Measurements from ENCODE around the gene DUS3L. TPM values are rescaled to one million over a fixed set of nuclear protein-coding genes. Genes with fewer than 3 reads are reported as not detected.
"Not testable (repeated sequence)": the region's sequence is repeated elsewhere in the genome, so short reads cannot be mapped to it uniquely, and the experiment has no call there.

DUS3L gene
- total RNA-seq, 4 donors from 2014 or later = 20.3 to 34.1 (median 27.3) TPM

DNA sequence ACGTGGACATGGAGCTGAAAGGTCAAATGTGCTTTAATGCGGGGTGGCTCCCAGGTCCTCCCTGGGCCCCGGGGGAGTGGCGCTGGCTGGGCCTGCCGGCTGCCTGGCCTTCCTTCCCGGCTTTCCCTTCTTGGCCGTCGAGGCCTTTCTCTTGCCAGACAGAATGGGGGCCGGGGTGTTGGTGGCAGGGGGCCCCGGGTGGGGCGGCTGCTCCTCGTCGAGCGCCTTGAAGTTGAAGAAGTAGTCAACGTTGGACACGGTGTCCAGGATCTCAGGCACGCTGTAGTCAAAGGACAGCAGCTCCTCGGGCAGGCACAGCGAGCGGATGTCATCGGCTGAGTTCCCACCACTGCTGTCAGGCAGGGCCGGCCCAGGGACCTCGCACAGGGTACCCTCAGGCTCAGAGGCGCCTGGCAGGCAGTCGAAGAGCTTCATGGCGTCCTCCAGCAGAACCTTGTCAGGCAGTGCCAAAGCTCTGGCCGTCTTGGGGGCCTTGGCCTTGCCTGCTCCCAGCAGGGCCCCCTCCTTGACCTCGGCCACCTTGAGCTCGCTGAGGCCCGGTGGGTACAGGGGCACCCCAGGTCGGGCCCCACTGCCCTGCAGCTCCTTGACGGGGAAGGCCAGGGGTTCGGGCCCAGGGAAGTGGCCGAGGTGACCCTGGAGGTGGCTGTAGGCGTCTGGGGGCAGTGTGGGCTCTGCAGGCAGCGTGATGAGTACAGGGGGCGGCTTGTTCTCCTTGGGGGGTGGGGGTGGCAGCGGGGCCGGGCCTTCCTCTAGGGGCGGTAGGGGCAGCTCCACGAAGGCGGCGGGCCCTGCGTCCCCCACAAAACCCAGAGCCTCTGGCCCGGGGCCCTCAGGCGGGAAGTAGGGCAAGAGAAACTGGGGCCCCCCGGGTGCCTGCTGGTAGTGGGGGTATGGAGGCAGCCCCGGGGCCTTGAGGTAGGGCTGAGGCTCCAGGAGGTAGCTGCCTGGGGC, 7.7 kb downstream of the DUS3L start:
- Histone ChIP-seq H3K9me3 (no peaks in the 10 kb centered on the region), H3K4me3 (no peak overlapping the region), H3K4me1 (no peaks in the 10 kb centered on the region), H3K27ac (replicated peaks in 1 of 4) (no peak overlapping the region), H3K36me3 (peaks cover 41 to 49% (median 47%) of the 10 kb centered on the region in 4 donors), H3K27me3 (no peaks in the 10 kb centered on the region)
- TF ChIP-seq, protein P1, sequence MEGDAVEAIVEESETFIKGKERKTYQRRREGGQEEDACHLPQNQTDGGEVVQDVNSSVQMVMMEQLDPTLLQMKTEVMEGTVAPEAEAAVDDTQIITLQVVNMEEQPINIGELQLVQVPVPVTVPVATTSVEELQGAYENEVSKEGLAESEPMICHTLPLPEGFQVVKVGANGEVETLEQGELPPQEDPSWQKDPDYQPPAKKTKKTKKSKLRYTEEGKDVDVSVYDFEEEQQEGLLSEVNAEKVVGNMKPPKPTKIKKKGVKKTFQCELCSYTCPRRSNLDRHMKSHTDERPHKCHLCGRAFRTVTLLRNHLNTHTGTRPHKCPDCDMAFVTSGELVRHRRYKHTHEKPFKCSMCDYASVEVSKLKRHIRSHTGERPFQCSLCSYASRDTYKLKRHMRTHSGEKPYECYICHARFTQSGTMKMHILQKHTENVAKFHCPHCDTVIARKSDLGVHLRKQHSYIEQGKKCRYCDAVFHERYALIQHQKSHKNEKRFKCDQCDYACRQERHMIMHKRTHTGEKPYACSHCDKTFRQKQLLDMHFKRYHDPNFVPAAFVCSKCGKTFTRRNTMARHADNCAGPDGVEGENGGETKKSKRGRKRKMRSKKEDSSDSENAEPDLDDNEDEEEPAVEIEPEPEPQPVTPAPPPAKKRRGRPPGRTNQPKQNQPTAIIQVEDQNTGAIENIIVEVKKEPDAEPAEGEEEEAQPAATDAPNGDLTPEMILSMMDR (IDR thresholded peaks at IDR 0.05) = no peak
- TF ChIP-seq POLR2AphosphoS5 (IDR thresholded peaks at IDR 0.05) = no peak
- no peak for TF ChIP-seq EP300 (IDR thresholded peaks at IDR 0.05)
- no peak for TF ChIP-seq POLR2A (IDR thresholded peaks at IDR 0.05; ENCODE audit: low read depth)
- WGBS = 77% methylated on average over 12 of the region's 48 CpGs
- DNase-seq (ENCODE audit: extremely low spot score) = no peak
- intact Hi-C loops (cut with DNase I) = no loop called here

DNA sequence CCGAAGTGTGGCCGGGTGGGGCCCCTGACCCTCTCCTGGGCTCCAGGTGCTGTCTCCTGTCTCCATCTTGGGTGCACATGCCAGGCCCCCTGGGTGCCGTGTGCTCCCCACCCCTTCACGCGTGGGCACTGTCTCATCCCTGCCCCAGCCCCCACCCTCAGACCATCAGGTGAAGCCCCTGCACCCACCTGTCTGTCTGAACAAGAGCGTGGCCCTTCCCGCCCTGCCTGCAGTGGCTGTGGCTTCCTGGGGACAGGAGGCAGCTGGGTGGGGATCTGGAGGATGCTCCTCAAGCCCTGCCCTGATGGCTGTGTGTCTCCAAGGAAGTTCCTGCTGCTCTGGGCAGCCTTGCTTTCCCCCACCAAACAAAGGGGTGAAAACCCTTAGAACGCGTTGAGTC, 8.6 kb downstream of the DUS3L start:
- Histone ChIP-seq H3K4me1 (no peaks in the 10 kb centered on the region), H3K36me3 (peaks cover 32 to 40% (median 37%) of the 10 kb centered on the region in 4 donors), H3K4me3 (no peak overlapping the region), H3K27me3 (no peaks in the 10 kb centered on the region), H3K27ac (replicated peaks in 1 of 4) (no peak overlapping the region), H3K9me3 (no peaks in the 10 kb centered on the region)
- DNase-seq (ENCODE audit: extremely low spot score) = no peak
- WGBS = 82% methylated on average over 7 of the region's 9 CpGs
- intact Hi-C loops (cut with DNase I) = no loop called here
- TF ChIP-seq POLR2A (IDR thresholded peaks at IDR 0.05; ENCODE audit: low read depth) (no peak), POLR2AphosphoS5 (IDR thresholded peaks at IDR 0.05) (no peak), EP300 (IDR thresholded peaks at IDR 0.05) (no peak)
- TF ChIP-seq, protein P1 (IDR thresholded peaks at IDR 0.05) = no peak

DNA sequence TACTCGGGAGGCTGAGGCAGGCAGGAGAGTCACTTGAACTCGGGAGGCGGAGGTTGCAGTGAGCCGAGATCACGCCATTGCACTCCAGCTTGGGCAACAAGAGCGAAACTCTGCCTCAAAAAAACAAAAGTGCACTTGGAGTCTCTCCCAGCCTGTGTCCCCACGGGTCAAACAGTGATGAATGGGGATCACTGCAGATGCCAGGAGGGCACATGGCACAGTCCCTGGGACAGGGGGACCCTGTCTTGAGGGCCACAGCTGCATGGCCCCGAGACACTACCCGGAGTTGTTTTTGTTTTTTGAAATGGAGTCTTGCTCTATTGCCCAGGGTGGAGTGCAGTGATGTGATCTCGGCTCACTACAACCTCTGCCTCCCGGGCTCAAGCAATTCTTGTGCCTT, 10.0 kb downstream of the DUS3L start:
- WGBS = 84% methylated on average over 11 of the region's 11 CpGs
- H3K9me3 ChIP-seq; intact Hi-C loops (cut with DNase I); H3K4me1 ChIP-seq; H3K27ac ChIP-seq (replicated peaks in 1 of 4); H3K4me3 ChIP-seq; DNase-seq (ENCODE audit: extremely low spot score); H3K27me3 ChIP-seq: not testable (repeated sequence)
- H3K36me3 ChIP-seq = peaks cover 18 to 26% (median 23%) of the 10 kb centered on the region in 4 donors

DNA sequence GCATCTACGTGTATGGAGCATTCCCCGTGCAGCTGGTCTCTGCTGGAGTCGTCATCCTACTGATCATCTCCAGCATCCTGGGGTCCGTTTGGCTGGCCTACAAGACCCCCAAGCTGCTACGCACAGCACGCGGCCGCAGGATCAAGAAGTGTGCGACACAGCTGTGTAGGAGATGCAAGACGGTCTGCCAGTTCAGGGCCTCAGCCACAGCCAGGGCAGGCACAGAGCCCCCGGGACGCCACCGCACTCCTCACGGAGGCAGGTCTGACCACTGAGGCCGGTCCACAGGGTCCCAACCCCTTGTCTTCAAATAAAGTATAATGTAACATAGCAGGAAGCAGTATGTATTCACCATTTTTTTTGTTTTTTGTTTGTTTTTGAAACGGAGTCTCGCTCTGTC, 12.6 kb downstream of the DUS3L start:
- H3K27ac ChIP-seq (replicated peaks in 1 of 4) = no peak overlapping the region
- intact Hi-C loops (cut with DNase I) = no loop called here
- H3K27me3 ChIP-seq = no peaks in the 10 kb centered on the region
- no peak overlapping the region for H3K4me3 ChIP-seq
- H3K36me3 ChIP-seq = peaks cover 0 to 1% (median 0%) of the 10 kb centered on the region in 4 donors
- no peak for DNase-seq (ENCODE audit: extremely low spot score)
- H3K4me1 ChIP-seq = peaks cover 0 to 12% (median 6%) of the 10 kb centered on the region in 4 donors
- no peaks in the 10 kb centered on the region for H3K9me3 ChIP-seq
- no peak for TF ChIP-seq POLR2A (IDR thresholded peaks at IDR 0.05; ENCODE audit: low read depth)
- TF ChIP-seq EP300 (IDR thresholded peaks at IDR 0.05) = no peak
- TF ChIP-seq, protein P1 (IDR thresholded peaks at IDR 0.05) = no peak
- TF ChIP-seq POLR2AphosphoS5 (IDR thresholded peaks at IDR 0.05) = no peak
- WGBS = 83% methylated on average over 17 of the region's 17 CpGs

DNA sequence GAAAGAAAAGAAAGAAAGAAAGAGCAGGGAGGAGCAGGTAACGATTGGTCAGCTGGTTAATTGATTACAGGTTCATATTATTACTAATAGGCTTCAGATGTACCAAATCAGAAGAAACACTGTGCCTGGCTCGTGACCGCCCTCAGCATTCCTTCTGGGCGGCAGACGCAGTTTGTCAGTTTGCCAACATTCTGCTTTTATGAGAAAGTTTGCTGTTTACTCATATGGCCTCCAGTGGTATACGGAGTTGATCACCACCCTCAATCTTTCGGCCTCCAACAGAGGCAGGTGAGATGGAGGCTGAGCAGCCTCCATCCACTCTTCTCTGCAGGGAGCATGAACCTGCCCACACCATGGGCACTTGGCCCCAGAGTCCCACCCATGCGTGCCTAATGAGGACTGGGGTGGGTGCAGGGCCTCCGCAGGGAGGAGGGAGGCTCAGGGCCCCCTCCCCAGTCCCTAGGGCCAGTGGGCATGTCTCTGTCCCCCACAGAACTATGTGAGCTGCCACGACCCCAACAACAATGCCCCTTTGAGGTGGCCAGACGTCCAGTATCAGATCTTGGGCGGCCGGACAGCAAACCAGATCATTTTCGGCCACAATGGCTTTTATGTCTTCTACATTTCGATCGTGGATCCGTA, 15.2 kb downstream of the DUS3L start:
- Histone ChIP-seq H3K4me1 (peaks cover 0 to 15% (median 8%) of the 10 kb centered on the region in 4 donors), H3K27ac (replicated peaks in 1 of 4) (no peak overlapping the region), H3K36me3 (no peaks in the 10 kb centered on the region), H3K4me3 (no peak overlapping the region), H3K27me3 (no peaks in the 10 kb centered on the region), H3K9me3 (no peaks in the 10 kb centered on the region)
- DNase-seq (ENCODE audit: extremely low spot score) = no peak
- 80% methylated on average over 15 of the region's 17 CpGs for WGBS
- TF ChIP-seq, protein P1 (IDR thresholded peaks at IDR 0.05) = no peak
- TF ChIP-seq EP300 (IDR thresholded peaks at IDR 0.05) = no peak
- TF ChIP-seq POLR2AphosphoS5 (IDR thresholded peaks at IDR 0.05) = no peak
- no peak for TF ChIP-seq POLR2A (IDR thresholded peaks at IDR 0.05; ENCODE audit: low read depth)
- intact Hi-C loops (cut with DNase I) = no loop called here

Measured in esophagus muscularis mucosa (tissue), 4 donors.